ENCODE results near the gene DNAJA3. TPM values are rescaled to one million over a fixed set of nuclear protein-coding genes. Genes with fewer than 3 reads are reported as not detected.

The DNAJA3 gene
- total and polyA plus RNA-seq, 2 of the 4 experiments (the other 2 are of a cell fraction) = 38.0 to 40.2 TPM

- no peak for TF ChIP-seq MAFK (IDR thresholded peaks at IDR 0.05; ENCODE audit: low read depth, low read length)
Observed at GRCh38 chr16:4465977-4466779, 40.5 kb downstream of the DNAJA3 start (continued).

- Histone ChIP-seq H3K18ac (ENCODE audit: low read depth, low read length) (no peak overlapping the region), H3K4me3 (ENCODE audit: insufficient read depth, low read depth, low read length) (no peak overlapping the region), H3K9ac (ENCODE audit: low read depth, low read length) (no peak overlapping the region), H3K79me1 (ENCODE audit: low read depth in 1 of 2, low read length in 2 of 2) (peaks cover 3 to 22% of the 10 kb centered on the region in 2 experiments; a peak in 3 of 4 replicates), H2AK9ac (replicated peaks; ENCODE audit: low read depth, low read length, poor library complexity) (no peak overlapping the region), H2BK5ac (ENCODE audit: low read depth, low read length, poor library complexity, severe bottlenecking) (no peak overlapping the region), H3K9me1 (ENCODE audit: insufficient read depth, low read length) (peaks cover 9% of the 10 kb centered on the region), H4K8ac (ENCODE audit: low read depth in 2 of 2, low read length in 2 of 2) (no peak overlapping the region), H4K5ac (ENCODE audit: low read depth, low read length) (no peak overlapping the region), H2BK15ac (ENCODE audit: low read depth, low read length) (no peak overlapping the region), H3K56ac (ENCODE audit: extremely low read depth, insufficient read depth, low read length) (no peak overlapping the region), H2BK120ac (ENCODE audit: low read depth, low read length) (no peak overlapping the region), H2BK20ac (ENCODE audit: low read depth, low read length) (no peak overlapping the region), H4K91ac (ENCODE audit: insufficient read depth, low read depth, low read length) (no peak overlapping the region), H3K14ac (replicated peaks; ENCODE audit: low read depth, low read length) (no peak overlapping the region), H3K27me3 (ENCODE audit: control insufficient read depth, insufficient read depth, low read length) (no peaks in the 10 kb centered on the region), H3K27ac (ENCODE audit: insufficient read depth, low read length) (no peak overlapping the region), H3K4me2 (ENCODE audit: low read depth, low read length) (no peak overlapping the region), H3K36me3 (ENCODE audit: control insufficient read depth, insufficient read depth, low read length) (peaks cover 34% of the 10 kb centered on the region), H2AFZ (replicated peaks; ENCODE audit: low read length, poor library complexity) (no peak overlapping the region), H2AK5ac (ENCODE audit: low read depth, low read length) (no peak overlapping the region), H3K4ac (ENCODE audit: low read depth, low read length) (no peak overlapping the region), H3K4me1 (ENCODE audit: control insufficient read depth, insufficient read depth, low read length) (peaks cover 10% of the 10 kb centered on the region), H4K20me1 (ENCODE audit: insufficient read depth, low read length) (peaks cover 6% of the 10 kb centered on the region; the same call in 1 of the 2 replicates), H3K9me3 (ENCODE audit: control insufficient read depth, insufficient read depth, low read length) (no peaks in the 10 kb centered on the region), H3K23ac (ENCODE audit: low read depth, low read length) (no peak overlapping the region)
- in situ Hi-C loops (cut with MboI; ENCODE audit: low sequenced_read_pairs) (no loop called here), intact Hi-C loops (cut with micrococcal nuclease) (no loop called here), dilution Hi-C loops (cut with HindIII; ENCODE audit: low sequenced_read_pairs, unreplicated experiment) (no loop called here)
- no peak for ATAC-seq (ENCODE audit: low read depth)
- CTCF ChIA-PET = interaction anchor here (0.7 kb wide), 1 partner anchor 53 kb away, joined by 3 read pairs; no protein-coding TSS in a partner anchor
- TF ChIP-seq CHD1 (IDR thresholded peaks at IDR 0.05; ENCODE audit: low read depth, low read length) = no peak
- TF ChIP-seq RFX5 (IDR thresholded peaks at IDR 0.05; ENCODE audit: low read depth, low read length) = no peak
- no peak for TF ChIP-seq NFE2L2 (IDR thresholded peaks at IDR 0.05; ENCODE audit: low read depth, low read length)
- no peak for TF ChIP-seq USF2 (IDR thresholded peaks at IDR 0.05; ENCODE audit: low read depth, low read length)
- TF ChIP-seq SMC3 (IDR thresholded peaks at IDR 0.05; ENCODE audit: low read depth, low read length) = no peak
- TF ChIP-seq RCOR1 (IDR thresholded peaks at IDR 0.05; ENCODE audit: insufficient replicate concordance, low read length) = no peak
- TF ChIP-seq ELK1 (IDR thresholded peaks at IDR 0.05; ENCODE audit: borderline replicate concordance, low read depth, low read length) = no peak
- no peak for TF ChIP-seq MAFK (IDR thresholded peaks at IDR 0.05; ENCODE audit: low read depth, low read length)
- BruUV-seq (replicated peaks) = no TSS peak
- WGBS, 2 experiments (ENCODE audit: extremely low coverage in 2 of 2, insufficient read length in 1 of 2) = 94% methylated on average over 7 of the region's 16 CpGs; no CpG with 5 or more reads in 1 of the 2 experiments
- POLR2A ChIA-PET (ENCODE audit: unreplicated experiment) = no interaction called here
- no peak for DNase-seq
Observed at GRCh38 chr16:4467916-4468315, 42.2 kb downstream of the DNAJA3 start.
